WTC11 (cell line): ENCODE results near the gene SYCE1L. TPM values are rescaled to one million over a fixed set of nuclear protein-coding genes. Genes with fewer than 3 reads are reported as not detected.

Source experiments
- ATAC-seq: fragments of 200-7000 bp; cut with Tn5 transposase; 2 replicates; pipeline ENCODE4 v1.10.0; 2021; ENCODE audit warnings: mild to moderate bottlenecking, moderate library complexity
- CTCF ChIA-PET: fragments of 300-600 bp; sonication (Branson Sonifier 250); formaldehyde crosslinking; loops from one replicate; lab custom pipeline; 2021; ENCODE audit warnings: antibody characterized with exemption; lab: Charles Lee
- POLR2A ChIA-PET: fragments of 350-600 bp; sonication (Branson Sonifier 250); formaldehyde crosslinking; loops from one replicate; lab custom pipeline; 2021; ENCODE audit warnings: antibody characterized with exemption; lab: Charles Lee
- DNase-seq: peaks from one replicate; pipeline ENCODE4 v3.0.0; 2021; ENCODE audit warnings: low spot score
- H3K27ac Mint-ChIP-seq: 2 replicates; pipeline ENCODE4 v1.8.0; 2021; ENCODE audit warnings: mixed read lengths
- H3K27me3 Mint-ChIP-seq: 2 replicates; pipeline ENCODE4 v1.8.0; 2021; ENCODE audit warnings: low read depth, mild to moderate bottlenecking, moderate library complexity, mixed read lengths
- H3K36me3 Mint-ChIP-seq: 2 replicates; pipeline ENCODE4 v1.8.0; 2021; ENCODE audit warnings: mixed read lengths
- H3K4me1 Mint-ChIP-seq: 2 replicates; pipeline ENCODE4 v1.8.0; 2022; ENCODE audit warnings: mixed read lengths
- H3K4me3 Mint-ChIP-seq: 2 replicates; pipeline ENCODE4 v1.8.0; 2021; ENCODE audit warnings: mild to moderate bottlenecking, moderate library complexity, mixed read lengths
- H3K9me3 Mint-ChIP-seq: 2 replicates; pipeline ENCODE4 v1.8.0; 2021; ENCODE audit warnings: mixed read lengths
- AR ChIP-seq: fragments of 250-450 bp; sonication (Bioruptor Pico); IDR thresholded peaks from 2 replicates; pipeline ENCODE4 v1.9.0; 2021; ENCODE audit warnings: mild to moderate bottlenecking
- ATF2 ChIP-seq: sonication (generic); formaldehyde crosslinking; IDR thresholded peaks from 2 replicates; pipeline ENCODE4 v1.8.1; 2022; ENCODE audit warnings: low read depth, missing genetic modification reagents, borderline replicate concordance
- CBFB ChIP-seq: sonication (generic); formaldehyde crosslinking; IDR thresholded peaks from 2 replicates; pipeline ENCODE4 v1.8.1; 2022; ENCODE audit warnings: mild to moderate bottlenecking, low read depth, missing genetic modification reagents
- E2F5 ChIP-seq: sonication (generic); formaldehyde crosslinking; IDR thresholded peaks from 2 replicates; pipeline ENCODE4 v1.8.1; 2022; ENCODE audit warnings: mild to moderate bottlenecking, moderate library complexity, missing genetic modification reagents
- ESRRA ChIP-seq: sonication (generic); formaldehyde crosslinking; IDR thresholded peaks from 2 replicates; pipeline ENCODE4 v1.8.1; 2022; ENCODE audit warnings: mild to moderate bottlenecking, missing genetic modification reagents, borderline replicate concordance
- ETV6 ChIP-seq: sonication (generic); formaldehyde crosslinking; IDR thresholded peaks from 2 replicates; pipeline ENCODE4 v1.8.1; 2022; ENCODE audit warnings: mild to moderate bottlenecking, missing genetic modification reagents
- FOXK1 ChIP-seq: sonication (generic); formaldehyde crosslinking; IDR thresholded peaks from 2 replicates; pipeline ENCODE4 v1.8.0; 2022; ENCODE audit warnings: mild to moderate bottlenecking, moderate library complexity, missing genetic modification reagents
- FOXP4 ChIP-seq: sonication (generic); formaldehyde crosslinking; IDR thresholded peaks from 2 replicates; pipeline ENCODE4 v1.8.0; 2022; ENCODE audit warnings: mild to moderate bottlenecking, missing genetic modification reagents
- GRHL2 ChIP-seq: fragments of 250-450 bp; sonication (Bioruptor Pico); IDR thresholded peaks from 2 replicates; pipeline ENCODE4 v1.8.0; 2022; ENCODE audit warnings: mild to moderate bottlenecking, moderate library complexity; ENCODE audit not compliant: insufficient replicate concordance, severe bottlenecking
- HMGXB4 ChIP-seq: sonication (generic); formaldehyde crosslinking; IDR thresholded peaks from 2 replicates; pipeline ENCODE4 v1.8.1; 2023; ENCODE audit warnings: mild to moderate bottlenecking, moderate library complexity, missing genetic modification reagents
- MAX ChIP-seq: sonication (generic); formaldehyde crosslinking; IDR thresholded peaks from 2 replicates; pipeline ENCODE4 v1.8.0; 2022; ENCODE audit warnings: mild to moderate bottlenecking, missing genetic modification reagents
- PRDM15 ChIP-seq: sonication (generic); formaldehyde crosslinking; IDR thresholded peaks from 2 replicates; pipeline ENCODE4 v1.8.0; 2022; ENCODE audit warnings: missing genetic modification reagents
- USF2 ChIP-seq: sonication (generic); formaldehyde crosslinking; IDR thresholded peaks from 2 replicates; pipeline ENCODE4 v1.8.1; 2023; ENCODE audit warnings: mild to moderate bottlenecking, missing genetic modification reagents, moderate library complexity
- ZNF416 ChIP-seq: fragments of 250-450 bp; sonication (Bioruptor Pico); IDR thresholded peaks from 2 replicates; pipeline ENCODE4 v1.9.0; 2021; ENCODE audit warnings: mild to moderate bottlenecking, inconsistent platforms
- ZNF671 ChIP-seq: fragments of 250-450 bp; sonication (Bioruptor Pico); IDR thresholded peaks from 2 replicates; pipeline ENCODE4 v1.8.0; 2021; ENCODE audit warnings: mild to moderate bottlenecking
- total RNA-seq: library from RNA; stranded (reverse); gene quantifications from 3 replicates; pipeline ENCODE4 v1.2.3, GENCODE V29; 2021

SYCE1L gene
- total RNA-seq, 1 experiment from 2014 or later = 7.0 TPM

- POLR2A ChIA-PET = no interaction called here
- CTCF ChIA-PET = no interaction called here
- DNase-seq = no peak
- H3K4me1 Mint-ChIP-seq = peaks cover 22% of the 10 kb centered on the region
- ATAC-seq = no peak
- no peaks in the 10 kb centered on the region for H3K9me3 Mint-ChIP-seq
- H3K4me3 Mint-ChIP-seq = no peak overlapping the region
- TF ChIP-seq E2F5 (CRISPR knock-in tag) (no peak), FOXP4 (CRISPR knock-in tag) (no peak), CBFB (no peak), FOXK1 (CRISPR knock-in tag) (no peak), PRDM15 (CRISPR knock-in tag) (no peak), GRHL2 (CRISPR knock-in tag) (no peak), MAX (no peak), ZNF671 (CRISPR knock-in tag) (no peak), HMGXB4 (no peak), AR (CRISPR knock-in tag) (no peak), ZNF416 (CRISPR knock-in tag) (no peak), ESRRA (no peak), USF2 (no peak), ATF2 (CRISPR knock-in tag) (no peak), ETV6 (no peak)
- H3K27me3 Mint-ChIP-seq = peaks cover 3% of the 10 kb centered on the region; the same call in 1 of the 2 replicates
- H3K36me3 Mint-ChIP-seq = no peaks in the 10 kb centered on the region
- no peak overlapping the region for H3K27ac Mint-ChIP-seq
Measured at GRCh38 chr16:77225182-77225581, 26.0 kb downstream of the SYCE1L start.
